ENCODE results near the gene ACBD6. TPM values are rescaled to one million over a fixed set of nuclear protein-coding genes. Genes with fewer than 3 reads are reported as not detected.

ACBD6 gene
- total RNA-seq, 1 donor from 2014 or later, result 49.1 TPM

- TF ChIP-seq CTCF (conservative IDR thresholded peaks at IDR 0.05), result no peak
- Mint-ChIP-seq H3K27ac (no peak overlapping the region), H3K4me1 (ENCODE audit: unreplicated experiment) (no peaks in the 10 kb centered on the region), H3K4me3 (no peak overlapping the region), H3K27me3 (no peaks in the 10 kb centered on the region), H3K36me3 (peaks cover 33% of the 10 kb centered on the region), H3K9me3 (peaks cover 24% of the 10 kb centered on the region)
- DNase-seq (ENCODE audit: extremely low spot score, unreplicated experiment), result no peak
Measured at GRCh38 chr1:180376800-180377199, 125.6 kb downstream of the ACBD6 start.

- Mint-ChIP-seq H3K4me1 (ENCODE audit: unreplicated experiment) (no peaks in the 10 kb centered on the region), H3K27me3 (no peaks in the 10 kb centered on the region), H3K27ac (no peak overlapping the region), H3K36me3 (peaks cover 33% of the 10 kb centered on the region), H3K4me3 (no peak overlapping the region), H3K9me3 (peaks cover 24% of the 10 kb centered on the region)
- no peak for DNase-seq (ENCODE audit: extremely low spot score, unreplicated experiment)
- no peak for TF ChIP-seq CTCF (conservative IDR thresholded peaks at IDR 0.05)
Measured at GRCh38 chr1:180376253-180376652, 126.1 kb downstream of the ACBD6 start.

- DNase-seq (ENCODE audit: extremely low spot score, unreplicated experiment), result no peak
- Mint-ChIP-seq H3K36me3 (peaks cover 13% of the 10 kb centered on the region), H3K4me3 (no peak overlapping the region), H3K27me3 (no peaks in the 10 kb centered on the region), H3K27ac (no peak overlapping the region), H3K9me3 (peaks cover 8% of the 10 kb centered on the region), H3K4me1 (ENCODE audit: unreplicated experiment) (peaks cover 5% of the 10 kb centered on the region)
- no peak for TF ChIP-seq CTCF (conservative IDR thresholded peaks at IDR 0.05)
Measured at GRCh38 chr1:180372728-180373127, 129.6 kb downstream of the ACBD6 start.

DNA sequence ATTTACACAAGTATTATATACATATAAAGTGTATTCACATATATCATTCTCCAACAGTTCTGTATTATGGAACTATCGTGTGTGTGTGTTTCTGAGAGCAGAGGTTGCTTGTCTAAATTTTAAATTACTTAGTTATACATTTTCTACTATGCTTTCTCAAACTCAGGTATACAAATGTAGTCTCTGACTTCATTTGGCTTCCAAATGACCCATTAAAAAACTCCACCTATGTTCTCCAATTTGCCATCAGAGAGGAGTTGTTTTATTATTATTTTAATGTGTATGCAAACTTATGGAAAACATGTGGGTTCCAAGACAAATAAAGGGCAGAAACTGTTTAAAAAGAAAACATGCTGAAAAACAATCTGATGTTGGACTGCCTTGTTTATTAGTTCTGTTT is 131.8 kb downstream of the ACBD6 start:
- Mint-ChIP-seq H3K4me3 (no peak overlapping the region), H3K36me3 (peaks cover 5% of the 10 kb centered on the region), H3K27ac (no peak overlapping the region), H3K4me1 (ENCODE audit: unreplicated experiment) (peaks cover 5% of the 10 kb centered on the region), H3K9me3 (no peaks in the 10 kb centered on the region), H3K27me3 (no peaks in the 10 kb centered on the region)
- no peak for DNase-seq (ENCODE audit: extremely low spot score, unreplicated experiment)
- no peak for TF ChIP-seq CTCF (conservative IDR thresholded peaks at IDR 0.05)

DNA sequence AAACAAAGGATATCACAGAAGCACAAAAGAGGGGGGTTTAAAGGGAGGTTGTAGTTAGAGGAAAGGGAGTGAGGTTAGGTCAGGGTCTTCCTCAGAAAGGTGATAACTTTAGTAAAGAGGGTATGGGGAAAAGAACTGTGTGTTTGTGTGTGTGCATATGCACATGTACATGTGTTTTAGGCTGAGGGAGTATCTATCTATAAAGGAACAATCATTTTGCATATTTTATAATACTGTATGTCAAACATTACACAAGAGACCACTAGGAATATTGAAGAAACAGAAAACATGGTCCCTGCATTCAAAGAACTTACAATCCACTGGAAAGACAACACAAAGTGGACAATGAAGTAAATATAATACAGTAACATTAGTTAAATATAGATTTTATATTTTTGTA is 132.2 kb downstream of the ACBD6 start:
- TF ChIP-seq CTCF (conservative IDR thresholded peaks at IDR 0.05), result no peak
- H3K27ac Mint-ChIP-seq, result no peak overlapping the region
- no peaks in the 10 kb centered on the region for H3K9me3 Mint-ChIP-seq
- no peaks in the 10 kb centered on the region for H3K27me3 Mint-ChIP-seq
- H3K36me3 Mint-ChIP-seq, result peaks cover 5% of the 10 kb centered on the region
- no peak for DNase-seq (ENCODE audit: extremely low spot score, unreplicated experiment)
- peaks cover 5% of the 10 kb centered on the region for H3K4me1 Mint-ChIP-seq (ENCODE audit: unreplicated experiment)
- no peak overlapping the region for H3K4me3 Mint-ChIP-seq

GRCh38 chr1:180369061-180369460 is 133.3 kb downstream of the ACBD6 start:
- Mint-ChIP-seq H3K36me3 (peaks cover 5% of the 10 kb centered on the region), H3K27me3 (no peaks in the 10 kb centered on the region), H3K27ac (no peak overlapping the region), H3K9me3 (no peaks in the 10 kb centered on the region), H3K4me3 (no peak overlapping the region), H3K4me1 (ENCODE audit: unreplicated experiment) (peaks cover 5% of the 10 kb centered on the region)
- DNase-seq (ENCODE audit: extremely low spot score, unreplicated experiment), result no peak
- no peak for TF ChIP-seq CTCF (conservative IDR thresholded peaks at IDR 0.05)

Data from type B pancreatic cell (in vitro differentiated cells).